ENCODE measurements around the gene MAP3K5.
"Not testable (repeated sequence)": the region's sequence is repeated elsewhere in the genome, so short reads cannot be mapped to it uniquely, and the experiment has no call there.

The MAP3K5 gene, protein sequence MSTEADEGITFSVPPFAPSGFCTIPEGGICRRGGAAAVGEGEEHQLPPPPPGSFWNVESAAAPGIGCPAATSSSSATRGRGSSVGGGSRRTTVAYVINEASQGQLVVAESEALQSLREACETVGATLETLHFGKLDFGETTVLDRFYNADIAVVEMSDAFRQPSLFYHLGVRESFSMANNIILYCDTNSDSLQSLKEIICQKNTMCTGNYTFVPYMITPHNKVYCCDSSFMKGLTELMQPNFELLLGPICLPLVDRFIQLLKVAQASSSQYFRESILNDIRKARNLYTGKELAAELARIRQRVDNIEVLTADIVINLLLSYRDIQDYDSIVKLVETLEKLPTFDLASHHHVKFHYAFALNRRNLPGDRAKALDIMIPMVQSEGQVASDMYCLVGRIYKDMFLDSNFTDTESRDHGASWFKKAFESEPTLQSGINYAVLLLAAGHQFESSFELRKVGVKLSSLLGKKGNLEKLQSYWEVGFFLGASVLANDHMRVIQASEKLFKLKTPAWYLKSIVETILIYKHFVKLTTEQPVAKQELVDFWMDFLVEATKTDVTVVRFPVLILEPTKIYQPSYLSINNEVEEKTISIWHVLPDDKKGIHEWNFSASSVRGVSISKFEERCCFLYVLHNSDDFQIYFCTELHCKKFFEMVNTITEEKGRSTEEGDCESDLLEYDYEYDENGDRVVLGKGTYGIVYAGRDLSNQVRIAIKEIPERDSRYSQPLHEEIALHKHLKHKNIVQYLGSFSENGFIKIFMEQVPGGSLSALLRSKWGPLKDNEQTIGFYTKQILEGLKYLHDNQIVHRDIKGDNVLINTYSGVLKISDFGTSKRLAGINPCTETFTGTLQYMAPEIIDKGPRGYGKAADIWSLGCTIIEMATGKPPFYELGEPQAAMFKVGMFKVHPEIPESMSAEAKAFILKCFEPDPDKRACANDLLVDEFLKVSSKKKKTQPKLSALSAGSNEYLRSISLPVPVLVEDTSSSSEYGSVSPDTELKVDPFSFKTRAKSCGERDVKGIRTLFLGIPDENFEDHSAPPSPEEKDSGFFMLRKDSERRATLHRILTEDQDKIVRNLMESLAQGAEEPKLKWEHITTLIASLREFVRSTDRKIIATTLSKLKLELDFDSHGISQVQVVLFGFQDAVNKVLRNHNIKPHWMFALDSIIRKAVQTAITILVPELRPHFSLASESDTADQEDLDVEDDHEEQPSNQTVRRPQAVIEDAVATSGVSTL (N-terminal part only)

DNA sequence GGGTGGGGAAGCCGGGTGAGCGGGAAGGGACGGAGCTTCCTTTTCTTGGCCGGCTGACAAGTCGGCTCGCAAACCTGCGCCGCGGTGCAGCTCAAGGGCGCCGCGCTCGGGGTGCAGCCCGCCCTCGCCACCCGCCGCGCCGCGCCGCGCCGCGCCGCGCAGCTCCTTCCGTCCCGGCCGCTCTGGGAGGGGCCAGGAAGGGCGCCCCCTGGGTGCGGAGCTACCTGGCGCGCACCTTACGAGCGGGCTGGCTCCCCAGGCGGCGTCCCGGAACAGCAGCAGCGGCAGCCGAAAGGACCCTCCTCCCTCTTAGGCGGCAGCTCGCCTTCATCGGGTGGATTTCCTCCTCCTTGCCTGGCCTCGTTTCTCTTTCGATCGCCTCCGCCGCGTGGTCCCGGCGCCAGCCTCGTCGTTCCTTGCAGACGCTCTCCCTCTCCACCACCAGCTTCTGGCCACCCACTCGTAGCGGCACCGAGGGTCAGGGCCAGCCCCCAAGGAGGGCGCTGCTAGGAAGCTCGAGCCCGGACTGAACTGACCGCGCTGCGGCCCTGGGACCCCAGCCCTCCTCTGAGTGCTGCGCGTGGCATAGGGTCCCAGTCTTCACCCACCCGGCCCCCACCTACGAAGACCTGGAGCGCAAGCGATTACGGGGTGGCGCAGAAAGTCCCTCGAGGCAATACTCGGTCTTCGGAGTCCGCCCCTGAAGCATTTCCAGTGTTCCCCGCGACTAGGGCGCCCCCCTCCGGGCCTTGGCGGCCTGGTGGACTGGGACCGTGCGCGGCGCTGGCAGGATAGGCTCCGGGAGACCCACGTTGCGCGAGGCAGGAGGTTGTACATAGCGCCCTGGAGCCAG lies at the start of gene MAP3K5:
MAP3K5 (minus strand) TSS at position 68 of the 853 bp plus-strand sequence. CDS start 320 bp downstream, outside the sequence.
- DNase-seq = peak; percentile 95

DNA sequence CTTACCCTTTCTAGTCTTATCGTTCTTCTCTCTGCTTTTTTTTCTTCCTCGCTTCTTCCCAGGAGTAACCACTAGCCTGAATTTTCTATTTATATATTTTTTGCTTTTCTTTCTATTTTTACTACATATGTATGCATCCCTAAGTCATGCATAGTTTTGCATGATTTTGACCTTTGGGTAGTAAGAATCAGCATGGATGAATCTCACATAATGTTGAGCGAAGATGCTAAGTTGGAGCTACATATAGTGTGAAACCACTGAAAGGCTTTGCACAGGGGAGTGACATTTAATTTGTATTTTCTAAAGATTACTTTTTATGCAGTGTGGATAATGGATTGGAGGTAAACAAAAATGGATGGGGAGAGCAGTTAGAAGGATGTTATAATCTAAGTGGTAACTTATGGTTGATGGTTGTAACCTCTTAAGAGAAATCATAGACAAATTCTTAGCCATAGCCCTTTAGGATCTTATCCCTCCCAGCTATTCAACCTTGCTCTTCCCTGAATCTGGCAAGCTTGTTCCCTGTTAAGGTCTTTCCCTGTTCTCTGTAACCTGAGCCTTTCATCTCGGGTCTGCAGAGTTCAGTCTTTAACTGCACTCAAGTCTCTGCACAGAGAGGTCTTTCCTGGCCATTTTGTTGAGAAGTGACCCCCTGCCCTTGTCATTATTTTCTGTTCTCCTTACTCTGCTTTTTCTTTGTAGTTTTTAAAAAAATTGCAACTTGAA lies 48.2 kb upstream of the MAP3K5 start:
- DNase-seq = no peak

DNA sequence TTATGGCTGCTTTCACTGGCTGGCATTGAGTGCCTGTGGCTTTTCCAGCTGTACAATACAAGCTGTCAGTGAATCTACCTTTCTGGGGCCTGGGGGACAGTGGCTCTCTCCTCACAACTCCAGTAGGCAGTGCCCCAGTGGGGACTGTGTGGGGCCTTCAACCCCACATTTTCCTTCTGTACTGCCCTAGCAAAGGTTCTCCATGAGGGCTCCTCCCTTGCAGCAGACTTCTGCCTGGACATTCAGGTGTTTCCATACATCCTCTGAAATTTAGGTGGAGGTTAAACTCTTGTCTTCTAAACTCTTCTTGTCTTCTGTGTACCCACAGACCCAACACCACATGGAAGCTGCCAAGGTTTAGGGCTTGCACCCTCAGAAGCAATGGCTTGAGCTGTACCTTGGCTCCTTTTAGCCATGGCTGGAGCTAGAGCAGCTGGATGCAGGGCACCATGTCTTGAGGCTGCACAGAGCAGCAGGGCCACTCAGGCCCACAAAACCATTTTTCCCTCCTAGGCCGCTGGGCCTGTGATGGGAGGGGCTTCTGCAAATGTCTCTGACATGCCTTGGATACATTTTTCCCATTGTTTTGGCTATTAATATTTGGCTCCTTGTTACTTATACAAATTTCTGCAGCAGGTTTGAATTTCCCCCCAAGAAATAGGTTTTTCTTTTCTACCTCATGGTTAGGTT lies 39.7 kb upstream of the MAP3K5 start:
- DNase-seq = no peak

DNA sequence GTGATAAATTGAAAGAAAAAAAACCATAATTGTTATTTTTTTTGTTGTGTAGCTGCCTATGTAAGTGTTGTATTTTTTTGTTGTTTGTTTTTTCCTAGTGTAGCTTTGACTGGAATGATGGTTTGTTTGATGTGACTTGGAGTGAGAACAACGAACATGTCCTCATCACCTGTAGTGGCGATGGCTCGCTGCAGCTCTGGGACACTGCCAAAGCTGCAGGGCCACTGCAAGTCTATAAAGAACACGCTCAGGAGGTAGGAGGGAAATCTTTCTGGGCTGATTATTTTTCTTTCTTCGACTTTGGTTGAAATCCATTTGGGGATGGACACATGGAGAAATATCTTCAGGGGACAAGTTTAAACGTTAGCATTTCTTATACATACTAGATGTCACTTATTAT lies 33.9 kb upstream of the MAP3K5 start:
- no peak for DNase-seq

DNA sequence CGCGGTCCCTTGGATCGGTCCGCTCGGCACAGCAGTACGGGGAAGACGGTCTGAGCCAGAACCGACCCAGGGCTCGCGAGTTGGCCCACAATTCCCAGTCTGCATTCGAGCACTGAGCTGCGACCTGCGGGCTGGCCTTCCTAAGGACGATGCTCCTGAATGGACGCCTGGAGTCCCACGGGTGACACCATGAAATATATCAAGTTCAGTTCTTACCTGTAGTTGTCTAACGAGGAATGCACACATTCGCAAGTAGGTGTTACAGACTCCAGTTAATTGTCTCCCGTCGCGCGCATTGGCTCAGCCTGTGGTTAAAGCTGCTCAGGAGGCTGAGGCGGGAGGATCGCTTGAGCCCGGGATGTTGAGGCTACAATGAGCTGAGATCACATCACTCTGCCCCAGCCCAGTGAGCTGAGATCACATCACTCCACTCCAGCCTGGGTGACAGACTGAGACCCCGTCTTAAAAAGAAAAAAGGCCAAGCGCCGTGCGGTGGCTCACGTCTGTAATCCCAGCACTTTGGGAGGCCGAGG lies 30.9 kb upstream of the MAP3K5 start:
- no peak for DNase-seq

DNA sequence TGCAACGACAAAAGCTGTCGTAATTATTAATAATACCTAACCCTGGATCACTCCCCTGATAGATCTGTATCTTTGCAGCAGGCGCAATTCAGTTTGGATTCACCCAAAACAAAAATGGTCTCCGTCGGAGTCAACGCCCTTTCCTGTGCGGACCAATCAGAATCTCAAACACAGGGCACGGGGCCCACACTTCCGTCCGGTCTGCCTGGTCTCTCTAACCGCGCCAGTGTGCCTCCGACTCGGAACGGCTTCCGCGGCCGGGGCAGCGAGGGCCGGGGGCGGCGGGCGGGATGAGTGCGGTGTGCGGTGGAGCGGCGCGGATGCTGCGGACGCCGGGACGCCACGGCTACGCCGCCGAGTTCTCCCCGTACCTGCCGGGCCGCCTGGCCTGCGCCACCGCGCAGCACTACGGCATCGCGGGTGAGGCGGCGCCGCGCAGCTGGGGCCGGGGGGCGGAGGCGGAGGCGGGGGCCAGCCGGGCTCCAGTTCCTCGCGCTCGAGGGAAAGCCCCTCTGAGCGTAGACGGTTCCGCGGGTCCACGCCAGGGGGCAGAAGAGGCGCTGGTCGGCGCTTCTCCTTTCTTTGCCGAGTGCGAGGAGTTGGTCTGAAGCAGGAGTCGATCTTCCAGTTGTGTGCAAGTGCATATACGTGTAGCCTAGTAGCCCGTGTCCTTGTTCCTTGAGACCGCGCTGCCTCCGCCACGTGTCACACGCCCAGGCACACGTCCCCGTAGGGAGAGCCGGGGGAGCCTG lies 30.3 kb upstream of the MAP3K5 start, which contains the start of gene PEX7:
PEX7 (plus strand) TSS at position 217 of the 752 bp plus-strand sequence; CDS start at position 291, 74 bp downstream.
- peak; percentile 94 for DNase-seq

DNA sequence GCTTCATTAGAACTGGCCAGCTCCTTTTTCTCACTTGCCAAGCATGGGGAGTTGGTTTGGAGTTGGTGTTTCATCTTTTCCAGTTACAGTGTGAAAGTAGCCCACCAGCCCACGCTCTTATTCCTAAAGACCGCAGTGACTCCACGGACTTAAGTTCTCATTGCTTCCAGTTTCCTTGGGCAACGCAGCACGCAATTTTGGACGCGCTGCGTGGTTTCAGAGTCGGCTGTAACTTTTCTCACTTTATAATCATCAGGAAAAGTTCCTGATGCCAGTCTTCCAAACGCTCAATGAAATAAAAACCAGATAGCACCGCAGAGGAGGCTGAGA lies 29.7 kb upstream of the MAP3K5 start:
- no peak for DNase-seq

DNA sequence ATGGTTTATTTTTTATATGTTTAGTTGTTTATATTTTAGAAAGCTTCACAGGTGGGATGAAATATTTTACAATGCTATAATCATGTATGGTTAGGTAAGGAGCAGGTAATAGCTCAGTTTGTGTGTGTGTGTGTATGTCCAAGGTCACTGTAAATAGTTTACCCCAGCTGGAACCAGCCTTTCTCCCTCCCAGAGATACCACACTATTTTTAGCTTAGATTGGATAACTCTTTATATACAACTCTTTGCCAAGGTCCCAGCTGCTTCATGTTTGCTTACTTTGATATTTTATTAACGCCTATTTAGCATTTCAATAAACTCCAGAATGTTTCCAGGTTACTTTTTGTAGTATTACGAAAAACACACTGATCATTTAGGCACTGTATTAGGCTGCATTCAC lies 28.3 kb upstream of the MAP3K5 start:
- no peak for DNase-seq

DNA sequence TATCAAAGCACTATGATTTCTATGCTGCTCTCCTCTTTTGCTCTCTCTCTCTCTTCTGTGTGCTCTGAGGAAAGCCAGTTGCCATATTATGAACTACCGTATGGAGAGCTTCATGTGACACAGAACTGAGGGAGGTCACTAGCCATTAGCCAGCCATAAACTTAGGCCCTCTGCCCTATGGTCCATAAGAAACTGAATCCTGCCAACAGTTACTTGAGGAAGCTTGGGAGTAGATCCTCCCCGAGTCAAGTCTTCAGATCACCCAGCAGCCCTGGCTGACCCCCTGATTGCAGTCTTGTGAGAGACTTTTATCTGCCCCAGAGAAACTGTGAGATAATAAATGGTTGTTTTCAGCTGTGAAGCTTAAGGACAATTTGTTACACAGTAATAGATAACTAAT lies 24.4 kb upstream of the MAP3K5 start:
- DNase-seq = no peak

DNA sequence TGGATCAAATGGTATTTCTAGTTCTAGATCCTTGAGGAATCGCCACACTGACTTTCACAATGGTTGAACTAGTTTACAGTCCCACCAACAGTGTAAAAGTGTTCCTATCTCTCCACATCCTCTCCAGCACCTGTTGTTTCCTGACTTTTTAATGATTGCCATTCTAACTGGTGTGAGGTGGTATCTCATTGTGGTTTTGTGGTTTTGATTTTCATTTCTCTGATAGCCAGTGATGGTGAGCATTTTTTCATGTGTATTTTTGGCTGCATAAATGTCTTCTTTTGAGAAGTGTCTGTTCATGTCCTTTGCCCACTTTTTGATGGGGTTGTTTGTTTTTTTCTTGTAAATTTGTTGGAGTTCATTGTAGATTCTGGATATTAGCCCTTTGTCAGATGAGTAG lies 23.3 kb upstream of the MAP3K5 start:
- not testable (repeated sequence) for DNase-seq

DNA sequence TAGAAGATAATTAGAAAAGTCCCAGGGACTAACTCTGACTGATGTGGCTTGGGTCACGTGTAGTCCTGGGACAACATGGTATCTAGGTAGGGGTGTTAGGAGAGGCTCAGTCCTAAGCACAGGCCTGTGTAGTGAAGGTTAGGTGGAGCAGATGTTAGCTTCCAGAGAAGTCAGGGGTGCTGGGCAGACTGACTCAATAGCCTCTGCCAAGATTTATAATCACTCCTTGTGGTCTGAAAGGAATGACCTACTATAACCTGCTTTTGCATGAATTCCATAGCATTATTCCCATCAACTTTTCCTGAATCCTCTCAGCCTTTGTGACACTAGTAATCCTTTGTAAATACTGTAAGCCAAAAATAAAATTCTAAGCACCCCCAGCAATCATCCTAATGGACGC lies 19.9 kb upstream of the MAP3K5 start:
- DNase-seq = no peak

DNA sequence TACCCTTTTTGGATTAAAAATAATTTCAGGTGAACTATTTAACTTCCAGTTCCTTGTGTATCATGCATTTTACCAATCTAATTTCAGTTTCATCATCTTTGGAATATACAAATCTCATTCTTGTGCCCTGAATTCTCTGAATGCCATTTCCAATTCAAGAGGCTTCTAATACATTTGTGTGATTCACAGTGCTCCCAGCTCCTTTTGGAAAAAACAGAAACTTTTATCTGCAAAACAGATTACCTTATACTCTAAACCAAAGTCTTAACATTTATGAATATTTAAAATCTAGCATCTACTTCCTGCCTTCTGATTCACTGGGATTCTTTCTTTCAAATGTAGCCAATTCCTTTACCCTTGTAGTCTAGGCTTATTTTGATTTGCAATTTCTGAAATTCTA lies 19.0 kb upstream of the MAP3K5 start:
- DNase-seq = no peak

DNA sequence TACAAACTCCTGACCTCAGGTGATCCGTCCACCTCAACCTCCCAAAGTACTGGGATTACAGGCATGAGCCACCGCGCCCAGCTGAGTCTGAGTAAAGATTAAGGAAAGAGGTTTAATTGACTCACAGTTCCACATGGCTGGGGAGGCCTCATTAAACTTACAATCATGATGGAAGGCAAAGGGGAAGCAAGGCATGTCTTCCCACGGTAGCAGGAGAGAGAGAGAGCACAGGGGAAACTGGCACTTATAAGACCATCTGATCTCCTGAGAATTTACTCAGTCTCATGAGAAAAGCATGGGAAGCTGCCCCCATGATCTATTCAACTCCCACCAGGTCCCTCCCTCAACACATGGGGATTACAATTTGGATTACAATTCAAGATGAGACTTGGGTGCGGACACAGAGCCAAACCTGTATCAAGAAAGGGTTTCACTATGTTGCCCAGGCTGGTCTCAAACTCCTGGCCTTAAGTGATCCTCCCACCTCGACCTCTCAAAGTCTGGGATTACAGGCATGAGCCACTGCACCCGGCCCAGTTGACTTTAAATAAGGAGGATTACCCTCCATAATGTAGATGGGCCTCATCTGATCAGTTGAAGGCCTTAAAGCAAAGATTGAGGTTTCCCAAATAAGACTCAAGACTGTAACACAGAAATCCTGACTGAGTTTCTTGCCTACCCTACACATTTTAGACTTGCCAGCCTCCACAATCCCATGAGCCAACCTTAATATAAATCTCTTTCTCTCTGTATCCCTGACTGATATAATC lies 17.0 kb upstream of the MAP3K5 start:
- DNase-seq = no peak

DNA sequence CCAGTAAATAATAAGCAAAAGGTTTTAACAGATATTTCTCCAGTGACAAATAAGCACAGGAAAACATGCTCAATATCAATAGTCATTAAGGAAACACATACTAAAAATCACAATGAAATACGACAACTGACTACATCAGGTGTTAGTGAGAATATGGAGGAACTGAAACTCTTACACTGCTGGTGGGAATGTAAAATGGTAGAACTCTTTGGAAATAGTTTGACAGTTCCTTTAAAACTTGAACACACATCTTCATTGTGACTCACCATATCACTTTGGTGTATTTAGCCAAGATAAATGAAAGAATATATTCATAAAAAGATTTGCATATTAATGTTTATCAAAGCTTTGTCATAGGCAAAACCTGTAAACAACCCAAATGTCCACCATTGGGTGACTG lies 11.3 kb upstream of the MAP3K5 start:
- DNase-seq = no peak

DNA sequence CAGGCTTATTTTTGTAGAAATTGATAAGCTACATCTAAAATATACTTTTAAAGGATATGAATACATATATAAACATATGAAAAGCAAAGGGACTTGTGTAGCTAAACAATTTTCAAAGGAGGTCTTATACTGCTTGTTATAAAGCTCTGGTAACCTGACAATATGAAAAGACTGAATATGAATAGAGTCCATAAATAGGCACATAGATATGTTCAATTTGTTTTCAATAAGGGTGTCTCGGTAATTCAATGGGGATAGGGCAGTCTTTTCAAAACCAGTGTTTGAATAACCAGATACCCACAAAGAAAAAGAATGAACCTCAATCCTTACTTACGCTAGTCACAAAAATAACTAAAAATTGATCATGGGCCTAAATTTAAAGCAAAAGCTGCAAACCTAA lies 9.3 kb upstream of the MAP3K5 start:
- DNase-seq = no peak

DNA sequence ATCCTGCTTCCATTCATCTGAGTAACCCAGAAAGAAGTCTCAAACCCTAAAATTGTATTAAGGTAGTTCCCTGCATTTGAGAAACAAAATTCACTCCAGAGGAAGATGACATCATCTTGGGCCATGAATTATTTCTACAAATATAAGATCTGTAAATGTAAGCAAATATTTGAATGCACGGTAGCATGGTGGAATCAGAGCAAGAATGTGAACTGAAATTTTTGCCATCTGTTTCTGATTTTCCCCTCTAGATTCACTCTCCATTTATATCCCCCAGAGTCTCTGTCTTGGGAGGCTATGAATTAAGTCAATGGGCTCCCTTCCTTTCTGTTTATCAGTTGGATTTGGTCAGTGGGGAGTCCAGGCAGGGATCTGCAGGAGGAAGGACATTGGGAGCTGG lies 5.8 kb upstream of the MAP3K5 start:
- no peak for DNase-seq

DNA sequence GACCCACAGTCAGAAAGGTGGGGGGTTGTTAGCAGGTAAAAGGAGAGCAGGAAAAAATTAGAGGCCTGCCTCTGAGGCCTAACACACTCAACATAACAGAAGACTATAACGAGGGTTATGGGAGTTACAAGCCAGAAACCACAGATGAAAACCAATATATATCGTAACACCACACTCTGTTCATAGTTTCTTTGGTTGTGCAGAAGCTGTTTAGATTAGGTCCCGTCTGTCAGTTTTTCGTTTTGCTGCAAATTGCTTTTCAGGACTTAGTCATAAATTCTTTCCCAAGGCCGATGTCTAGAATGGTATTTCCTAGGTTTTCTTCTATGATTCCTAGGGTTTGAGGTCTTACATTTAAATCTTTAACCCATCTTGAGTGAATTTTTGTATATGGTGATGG lies 3.7 kb upstream of the MAP3K5 start:
- DNase-seq = no peak

DNA sequence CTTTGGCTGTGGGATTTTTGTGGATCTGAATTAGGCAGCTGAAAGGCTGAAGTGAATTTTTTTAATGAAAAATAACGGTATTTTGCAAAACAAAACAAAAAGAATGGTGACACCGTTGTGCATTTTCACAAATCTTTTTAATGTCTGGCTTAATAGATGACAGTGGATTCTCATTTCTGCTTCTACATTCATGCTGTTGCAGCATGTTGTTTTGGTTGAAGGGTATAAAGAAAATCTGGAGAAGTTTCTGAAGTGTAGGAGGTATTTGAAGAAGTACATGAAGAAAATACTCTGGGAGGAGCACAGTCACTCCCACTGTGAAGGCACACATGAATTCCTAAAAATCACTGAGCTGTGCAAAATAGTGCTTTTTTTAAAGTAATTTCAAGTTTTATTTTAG lies 3.1 kb upstream of the MAP3K5 start:
- no peak for DNase-seq

DNA sequence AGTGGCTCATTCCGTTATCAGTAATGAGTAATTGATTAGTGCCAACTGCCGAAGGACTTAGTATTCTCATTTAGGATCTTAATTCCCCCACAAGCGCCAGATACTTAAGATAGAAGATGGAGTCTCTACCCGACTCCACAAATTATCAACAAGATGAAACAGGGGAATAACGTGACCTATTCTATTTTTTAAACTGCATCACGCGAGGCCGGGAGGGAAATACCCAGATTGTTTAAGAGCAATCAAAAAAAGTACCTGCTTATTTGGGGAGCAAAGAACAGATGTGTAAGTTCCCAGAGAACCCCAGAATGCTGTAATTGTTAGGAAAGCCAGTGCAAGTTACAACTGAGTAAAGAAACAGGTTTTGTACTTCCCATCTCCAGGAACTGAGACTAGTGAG lies 1.1 kb upstream of the MAP3K5 start:
- DNase-seq = peak; percentile 10

Measured in activated CD4-positive, alpha-beta T cell treated with anti-CD3 and anti-CD28 coated beads, Interleukin-2, Interleukin-6, amounts not matched to agents 100 ng/mL and 50 ng/mL, durations not matched to agents 16 hours and 8 hours (primary cell).